CD4-positive, alpha-beta T cell treated with Interleukin-17A for 4 hours (primary cell): ENCODE measurements around the gene PRKG1.
"Not testable (repeated sequence)": the region's sequence is repeated elsewhere in the genome, so short reads cannot be mapped to it uniquely, and the experiment has no call there.

Experiments used
- DNase-seq: peaks from one replicate; pipeline ENCODE4 v3.0.0-alpha.2; 2020; ENCODE audit warnings: mixed read lengths

Gene PRKG1

GRCh38 chr10:51233337-51234100 is 159.2 kb downstream of the PRKG1 start:
- no peak for DNase-seq

- no peak for DNase-seq
Observed at GRCh38 chr10:51235865-51236264, 161.6 kb downstream of the PRKG1 start.

GRCh38 chr10:51239006-51239405 is 164.7 kb downstream of the PRKG1 start:
- DNase-seq: no peak

- no peak for DNase-seq
Observed at GRCh38 chr10:51241461-51241860, 167.2 kb downstream of the PRKG1 start.

GRCh38 chr10:51242393-51242792 is 168.1 kb downstream of the PRKG1 start:
- no peak for DNase-seq

- DNase-seq: no peak
Observed at GRCh38 chr10:51244309-51244708, 170.0 kb downstream of the PRKG1 start.

- no peak for DNase-seq
Observed at GRCh38 chr10:51244748-51245490, 170.6 kb downstream of the PRKG1 start.

GRCh38 chr10:51246156-51246555 is 171.9 kb downstream of the PRKG1 start:
- DNase-seq: no peak

GRCh38 chr10:51250278-51250920 is 176.1 kb downstream of the PRKG1 start:
- DNase-seq: no peak

- no peak for DNase-seq
Observed at GRCh38 chr10:51251110-51251509, 176.8 kb downstream of the PRKG1 start.

- no peak for DNase-seq
Observed at GRCh38 chr10:51255381-51255780, 181.1 kb downstream of the PRKG1 start.

- no peak for DNase-seq
Observed at GRCh38 chr10:51257511-51258248, 183.4 kb downstream of the PRKG1 start.

GRCh38 chr10:51260376-51260775 is 186.1 kb downstream of the PRKG1 start:
- no peak for DNase-seq

- DNase-seq: no peak
Observed at GRCh38 chr10:51266496-51266895, 192.2 kb downstream of the PRKG1 start.

GRCh38 chr10:51267980-51268570 is 193.8 kb downstream of the PRKG1 start:
- DNase-seq: not testable (repeated sequence)

GRCh38 chr10:51269821-51270220 is 195.5 kb downstream of the PRKG1 start:
- DNase-seq: no peak

- no peak for DNase-seq
Observed at GRCh38 chr10:51270936-51271530, 196.7 kb downstream of the PRKG1 start.

GRCh38 chr10:51272099-51272498 is 197.8 kb downstream of the PRKG1 start:
- not testable (repeated sequence) for DNase-seq

GRCh38 chr10:51272555-51272954 is 198.3 kb downstream of the PRKG1 start:
- no peak for DNase-seq

- no peak for DNase-seq
Observed at GRCh38 chr10:51273574-51273973, 199.3 kb downstream of the PRKG1 start.

- DNase-seq: not testable (repeated sequence)
Observed at GRCh38 chr10:51276097-51276496, 201.8 kb downstream of the PRKG1 start.

GRCh38 chr10:51281387-51281786 is 207.1 kb downstream of the PRKG1 start:
- not testable (repeated sequence) for DNase-seq
